Dermis microvascular lymphatic vessel endothelial cell (primary cell): ENCODE data around the gene NRG2. TPM values are rescaled to one million over a fixed set of nuclear protein-coding genes. Genes with fewer than 3 reads are reported as not detected.

ENCODE experiments used
- DNase-seq, 2 donors: peaks; one replicate each; pipeline versions ENCODE4 v3.0.0 to v3.0.0-alpha.2; 2010; ENCODE audit warnings: low read depth in 2 of 2
- total RNA-seq: library from RNA; depleted of rRNA; stranded (reverse); fragments of >200 nt; gene quantifications from 2 replicates; pipeline ENCODE4 v1.2.1, GENCODE V29; 2014

NRG2 gene
- total RNA-seq, 1 donor from 2014 or later: 0.77 TPM

GRCh38 chr5:139904816-139905661 lies 138.1 kb downstream of the NRG2 start:
- no peak for DNase-seq

GRCh38 chr5:139904566-139904815 lies 138.6 kb downstream of the NRG2 start:
- no peak for DNase-seq

- DNase-seq: peak in 1 of 2 donors; percentile 6
These were observed 139.1 kb downstream of the NRG2 start for GRCh38 chr5:139903795-139904565.

GRCh38 chr5:139903450-139903794 lies 139.7 kb downstream of the NRG2 start:
- no peak for DNase-seq

DNA sequence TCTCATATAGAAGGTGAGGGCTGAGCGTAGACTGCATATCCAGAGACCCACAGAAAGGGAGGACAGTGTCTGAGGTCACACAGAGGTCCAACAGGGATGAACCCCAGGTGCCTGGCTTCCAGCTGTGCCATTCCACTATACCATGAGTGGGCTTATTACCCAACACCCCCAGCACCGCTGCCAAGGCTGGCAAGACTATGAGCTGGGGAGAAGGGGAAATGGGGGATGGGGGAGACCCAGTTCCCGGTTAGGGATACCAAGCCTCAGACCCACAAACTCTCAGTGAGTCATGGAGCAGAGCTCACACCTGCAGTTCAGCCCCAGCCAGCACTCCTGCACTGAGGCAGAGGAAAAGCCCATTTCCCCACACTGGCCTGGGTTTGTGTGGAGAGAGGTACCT lies 141.1 kb downstream of the NRG2 start:
- DNase-seq: no peak

GRCh38 chr5:139901251-139901575 lies 141.9 kb downstream of the NRG2 start:
- no peak for DNase-seq

DNA sequence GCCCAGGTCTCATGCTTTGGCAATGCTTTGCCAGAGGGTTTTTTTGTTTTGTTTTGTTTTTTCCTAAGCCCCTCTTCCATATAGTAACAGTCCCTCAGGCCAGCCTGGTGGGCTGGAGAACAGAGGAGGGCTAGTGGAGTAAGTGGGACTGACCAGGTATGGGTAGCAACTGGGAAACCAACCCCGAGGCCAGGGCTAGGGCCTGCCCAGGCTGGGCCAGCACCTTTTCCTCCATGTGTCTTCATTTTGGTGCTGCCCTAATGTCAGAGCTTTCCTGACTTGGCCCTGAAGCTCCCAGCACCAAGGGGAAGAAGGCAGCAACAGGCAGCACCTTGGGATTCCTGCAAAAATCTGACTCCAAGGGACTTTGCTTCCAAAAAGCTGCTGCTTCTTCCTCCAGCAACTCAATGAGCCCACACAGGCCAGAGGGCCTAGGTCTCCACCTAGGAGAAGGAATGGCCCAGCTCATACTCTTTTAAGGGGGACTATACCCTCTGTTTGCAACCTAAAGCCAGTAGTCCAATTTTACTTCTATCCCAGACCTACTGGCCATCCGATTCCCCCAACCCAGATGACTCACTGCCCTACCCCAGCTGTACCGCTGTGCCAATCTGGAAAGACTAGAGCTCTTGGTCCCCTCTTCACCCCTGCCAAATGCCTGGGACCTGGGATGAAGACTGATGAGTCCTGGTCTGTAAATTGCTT lies 142.4 kb downstream of the NRG2 start:
- no peak for DNase-seq

- DNase-seq: no peak
These were observed 144.1 kb downstream of the NRG2 start for GRCh38 chr5:139898981-139899380.

- DNase-seq: no peak
These were observed 145.1 kb downstream of the NRG2 start for GRCh38 chr5:139897982-139898381.

- no peak for DNase-seq
These were observed 145.8 kb downstream of the NRG2 start for GRCh38 chr5:139897342-139897741.

GRCh38 chr5:139896718-139897117 lies 146.4 kb downstream of the NRG2 start:
- DNase-seq: no peak

GRCh38 chr5:139895647-139896046 lies 147.5 kb downstream of the NRG2 start:
- no peak for DNase-seq

DNA sequence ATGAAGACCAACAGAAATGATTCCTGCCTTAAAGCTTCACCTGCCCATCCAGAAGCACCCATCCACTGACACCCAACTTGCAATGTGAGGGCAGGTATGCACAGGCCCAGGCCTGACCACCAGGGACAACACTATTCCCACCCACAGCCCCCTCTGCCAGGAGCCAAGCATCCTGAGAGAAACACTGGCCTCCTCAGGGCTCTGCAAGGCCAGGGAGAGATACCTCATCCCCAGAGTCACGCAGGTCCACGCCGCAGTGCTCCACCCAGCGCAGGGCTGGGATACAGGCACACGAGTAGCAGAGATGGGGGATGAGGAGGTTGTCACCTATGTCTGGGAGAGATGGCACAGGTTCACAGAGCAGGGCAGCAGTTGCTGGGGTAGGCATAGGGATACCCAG lies 148.1 kb downstream of the NRG2 start:
- no peak for DNase-seq

DNA sequence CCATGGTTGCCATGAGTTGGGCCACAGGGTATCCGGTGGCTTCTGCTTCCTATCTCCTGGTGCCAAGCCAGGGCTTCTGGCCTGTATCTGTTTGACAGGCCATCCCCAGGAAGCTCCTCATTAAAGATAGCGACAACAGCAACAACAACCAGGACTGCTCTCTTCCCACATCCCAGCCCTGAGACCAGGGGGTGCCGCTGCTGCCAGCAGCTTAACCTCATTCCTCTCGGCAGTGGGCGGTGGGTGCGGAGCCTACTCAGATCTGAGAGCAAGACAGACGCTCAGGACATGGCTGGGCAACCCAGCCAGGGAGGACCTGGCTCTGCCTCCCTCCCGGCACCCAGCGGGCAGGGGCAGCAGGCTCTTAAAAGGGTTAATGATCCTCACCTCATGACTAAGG lies 149.2 kb downstream of the NRG2 start:
- no peak for DNase-seq

DNA sequence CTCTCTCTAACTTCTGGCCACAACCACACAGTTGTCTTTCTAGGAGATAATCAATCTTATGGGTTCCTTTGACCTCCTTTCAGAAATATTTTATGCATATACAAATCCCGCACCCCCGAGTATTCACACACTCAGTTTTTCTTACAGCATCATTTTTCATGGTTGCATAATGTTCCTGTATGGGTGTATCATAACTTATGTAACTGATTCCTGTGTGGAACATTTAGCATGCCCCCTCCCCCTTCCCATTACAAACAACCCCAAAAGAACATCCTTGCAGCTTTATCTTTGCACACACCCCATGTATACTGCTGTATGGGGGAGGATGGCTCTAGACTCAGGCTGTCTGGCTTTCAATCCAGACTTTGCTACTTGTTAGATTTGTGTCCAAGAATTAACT lies 153.7 kb downstream of the NRG2 start:
- DNase-seq: no peak

DNA sequence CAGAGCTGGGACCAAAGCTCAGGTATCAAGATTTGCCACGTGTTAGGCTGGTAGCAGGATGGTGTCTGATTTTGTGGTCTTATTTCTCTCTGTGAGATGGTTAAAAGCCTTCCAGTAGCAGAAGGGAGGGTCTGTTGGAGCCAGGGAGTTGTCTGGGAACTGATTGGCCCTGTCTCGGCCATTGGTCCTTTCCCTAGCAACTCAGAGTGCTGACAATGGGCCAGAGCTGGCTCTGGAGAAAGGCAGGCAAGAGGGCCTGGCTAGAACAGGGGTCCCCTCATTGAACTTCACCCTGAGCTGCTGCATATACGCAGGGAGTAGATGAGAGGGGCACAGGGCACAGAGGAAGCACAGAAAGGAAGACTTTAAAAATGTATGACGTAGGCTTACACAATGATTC lies 154.7 kb downstream of the NRG2 start:
- no peak for DNase-seq

GRCh38 chr5:139886213-139886612 lies 156.9 kb downstream of the NRG2 start:
- DNase-seq: no peak

DNA sequence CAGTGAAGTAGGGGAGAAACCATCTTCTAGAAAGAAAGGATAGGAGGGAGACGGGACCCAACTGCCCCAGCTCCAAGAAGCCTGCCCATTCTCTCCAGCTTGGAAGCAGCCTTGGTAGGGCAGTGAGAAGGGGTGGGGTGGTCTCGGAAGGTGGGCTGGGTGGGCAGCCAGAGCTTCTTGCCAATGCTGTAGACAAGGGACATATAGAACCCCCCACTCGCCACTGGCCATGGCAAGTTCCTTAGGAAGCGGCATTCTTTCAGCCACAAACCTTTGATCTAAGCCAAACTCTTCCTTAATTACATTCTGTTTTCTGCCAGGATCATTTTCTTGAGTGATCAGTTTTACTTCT lies 157.3 kb downstream of the NRG2 start:
- no peak for DNase-seq

DNA sequence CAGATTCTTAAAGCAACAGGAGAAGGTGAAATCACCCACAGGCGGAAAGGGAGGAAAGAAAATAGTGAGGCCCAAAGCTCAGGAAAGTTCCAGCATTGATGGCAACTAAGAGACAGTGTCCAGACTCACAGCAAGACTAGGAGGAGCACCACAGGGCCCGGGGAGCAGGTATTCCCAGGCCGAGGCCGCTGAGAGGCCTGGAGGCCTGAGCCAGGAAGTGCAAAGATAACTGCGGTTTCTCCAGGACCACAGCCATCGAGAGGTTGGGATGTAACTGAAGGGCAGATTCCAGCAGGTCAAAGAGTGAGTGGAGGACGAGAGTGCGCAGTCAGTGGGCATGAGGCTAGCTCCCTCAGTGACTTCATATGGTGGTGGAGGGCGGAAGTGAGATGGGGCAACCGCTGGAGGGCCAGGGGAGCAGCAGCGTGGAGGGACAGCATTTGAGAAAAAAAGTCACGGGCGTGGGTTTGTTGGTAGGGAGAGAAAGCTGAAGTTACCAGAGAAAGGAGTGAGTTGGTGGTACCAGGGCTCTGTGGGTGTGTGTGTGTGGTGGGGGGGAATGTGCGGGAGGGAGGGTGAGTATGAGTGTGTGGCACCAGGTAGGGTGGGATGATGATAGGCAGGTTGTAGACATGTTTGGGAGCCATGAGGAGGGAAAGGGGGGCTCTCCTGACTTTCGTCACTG lies 157.8 kb downstream of the NRG2 start:
- DNase-seq: no peak

- DNase-seq: no peak
These were observed 158.4 kb downstream of the NRG2 start for GRCh38 chr5:139884734-139885133.

DNA sequence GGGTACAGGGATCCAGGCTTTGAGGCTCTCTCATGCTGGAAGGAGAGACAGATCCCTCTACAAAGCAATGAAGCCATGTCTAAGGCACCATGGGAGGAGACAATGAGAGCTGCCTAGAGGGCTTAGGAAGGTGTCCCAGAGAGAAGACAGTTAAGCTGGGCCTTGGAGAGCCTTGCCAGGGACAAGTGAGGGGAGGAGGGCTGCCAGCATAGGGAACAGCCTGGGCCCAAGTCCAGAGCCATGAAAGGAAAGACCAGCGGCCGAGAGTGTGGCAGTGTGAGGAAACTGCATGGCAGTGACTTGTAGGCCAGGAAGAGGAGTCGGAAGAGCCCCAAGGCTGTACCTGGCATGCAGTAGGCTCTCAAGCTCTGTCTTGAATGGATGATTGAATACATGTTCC lies 159.0 kb downstream of the NRG2 start:
- DNase-seq: no peak

- DNase-seq: no peak
These were observed 160.0 kb downstream of the NRG2 start for GRCh38 chr5:139882961-139883539.
